ENCODE measurements around the gene SRPRB.

The SRPRB gene

GRCh38 chr3:133827136-133827535, 21.5 kb downstream of the SRPRB start:
- ATAC-seq, result no peak

DNA sequence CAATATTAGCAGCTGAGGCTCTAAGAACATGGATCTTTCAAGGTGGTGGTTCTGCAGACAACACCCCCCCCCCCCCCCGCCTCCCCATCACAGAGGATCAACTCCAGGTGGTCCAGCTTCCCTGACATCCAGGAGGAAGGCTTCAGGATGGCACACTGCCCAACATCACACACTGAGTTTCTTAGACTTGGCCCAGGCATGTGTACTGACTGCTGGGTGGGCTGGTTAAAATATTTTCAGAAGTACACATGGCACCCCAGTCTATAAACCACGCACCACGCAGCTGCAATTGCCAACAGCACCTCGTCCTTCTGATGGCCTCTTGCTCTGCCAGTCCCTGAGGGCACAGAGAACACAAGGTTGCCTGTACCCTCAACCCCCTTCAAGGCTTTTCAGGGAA, 22.1 kb downstream of the SRPRB start:
- DNase-seq (no peak), ATAC-seq (no peak)

More at GRCh38 chr3:133827136-133827535, 21.5 kb downstream of the SRPRB start:
- DNase-seq, result no peak

- no peak for ATAC-seq
- DNase-seq, result no peak
These were observed 23.1 kb downstream of the SRPRB start for GRCh38 chr3:133828576-133829309.

GRCh38 chr3:133829310-133829707, 23.7 kb downstream of the SRPRB start:
- no peak for DNase-seq

DNA sequence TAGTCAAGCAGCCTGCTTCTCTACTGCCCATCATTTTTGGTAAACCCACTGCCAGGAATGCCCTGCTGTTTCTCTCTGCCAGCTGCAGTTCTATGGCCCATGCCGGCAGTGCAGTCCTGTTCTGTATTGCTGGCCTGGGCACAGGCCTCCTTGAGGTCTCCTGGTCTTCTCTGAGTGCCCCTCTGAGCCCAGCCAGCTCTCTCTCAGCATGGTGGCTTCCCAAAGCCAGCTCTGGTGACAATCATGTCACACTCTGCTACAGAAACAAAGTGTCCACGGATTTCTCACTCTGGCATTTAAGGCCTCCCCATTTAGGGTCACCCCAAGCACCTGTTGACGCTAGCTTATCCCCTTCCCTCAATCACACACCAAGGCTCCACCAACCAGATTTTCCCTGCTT, 24.5 kb downstream of the SRPRB start:
- DNase-seq (no peak), ATAC-seq (no peak)

More at GRCh38 chr3:133829310-133829707, 23.7 kb downstream of the SRPRB start:
- ATAC-seq, result no peak

- DNase-seq (no peak), ATAC-seq (no peak)
These were observed 26.6 kb downstream of the SRPRB start for GRCh38 chr3:133831966-133832801.

DNA sequence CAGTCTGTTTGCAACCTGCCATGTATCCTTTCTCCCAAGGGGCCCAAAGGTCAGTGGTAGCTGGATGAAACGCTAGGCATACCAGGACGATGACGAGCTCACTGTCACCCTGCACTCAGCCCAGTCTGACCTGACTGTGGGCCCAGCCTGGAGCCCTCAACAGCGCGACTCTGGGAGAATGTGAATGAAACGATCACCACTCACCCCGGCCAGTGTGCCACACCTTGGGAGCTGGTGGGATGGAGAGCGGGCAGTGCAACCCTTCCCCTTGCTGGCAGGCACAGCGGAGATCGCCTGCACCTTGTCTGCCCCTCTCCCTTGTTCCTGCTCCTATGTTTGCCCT, 27.2 kb downstream of the SRPRB start:
- no peak for ATAC-seq
- DNase-seq, result no peak

DNA sequence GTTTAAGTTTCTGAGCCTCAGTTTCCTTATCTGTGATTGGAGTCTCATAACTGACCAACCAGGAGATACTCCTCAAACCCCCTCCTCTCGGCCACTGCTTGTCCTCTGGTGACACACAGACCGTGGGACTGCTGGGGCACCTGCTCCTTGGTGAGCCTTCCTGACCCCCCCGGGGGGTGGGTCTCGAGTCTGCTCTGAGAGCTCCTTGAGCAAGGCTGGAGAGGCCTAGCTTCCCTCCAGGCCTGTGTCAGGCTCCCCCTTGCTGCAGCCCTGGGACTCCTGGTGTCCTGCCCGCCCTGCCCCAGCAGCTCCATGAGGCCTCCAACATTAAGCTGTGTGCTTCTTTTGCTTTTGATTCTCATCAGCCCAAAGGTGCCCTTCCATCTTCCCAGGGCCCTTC, 27.7 kb downstream of the SRPRB start:
- DNase-seq (no peak), ATAC-seq (no peak)

DNA sequence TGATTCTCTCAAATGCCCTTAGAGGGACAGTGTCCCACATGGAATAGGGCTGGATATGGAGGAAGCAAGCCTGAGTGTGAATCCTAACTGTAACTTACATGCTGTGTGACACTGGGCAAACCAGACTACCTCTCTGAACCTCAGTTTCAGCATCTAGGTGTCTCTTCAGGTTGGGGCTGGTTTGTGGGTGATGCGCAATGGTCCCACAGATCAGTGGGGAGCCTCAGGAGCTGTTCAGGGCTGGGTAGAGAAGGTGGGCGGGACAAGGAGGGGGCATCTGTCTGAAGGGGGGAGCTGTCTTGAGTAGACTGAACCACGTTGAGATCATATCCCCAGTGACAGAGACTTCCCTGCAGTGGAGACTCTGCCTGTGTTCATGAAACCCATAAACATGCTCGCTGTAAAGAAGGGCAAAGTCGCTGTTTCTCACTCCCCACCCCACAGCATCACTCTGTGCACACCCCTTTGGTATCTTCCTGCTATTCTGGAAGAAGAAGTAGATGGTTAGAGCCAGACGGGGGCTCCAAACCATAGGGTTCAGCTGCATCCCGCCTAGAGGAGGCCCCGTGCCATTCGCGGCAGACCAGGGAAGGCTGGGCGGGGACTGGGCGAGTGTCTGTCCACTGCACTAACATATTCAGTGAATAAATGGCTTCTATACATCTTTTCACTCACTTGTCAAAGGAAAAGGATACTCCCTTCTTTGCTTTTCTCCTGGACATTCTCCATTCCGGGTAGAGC, 28.4 kb downstream of the SRPRB start:
- no peak for DNase-seq
- ATAC-seq, result no peak

DNA sequence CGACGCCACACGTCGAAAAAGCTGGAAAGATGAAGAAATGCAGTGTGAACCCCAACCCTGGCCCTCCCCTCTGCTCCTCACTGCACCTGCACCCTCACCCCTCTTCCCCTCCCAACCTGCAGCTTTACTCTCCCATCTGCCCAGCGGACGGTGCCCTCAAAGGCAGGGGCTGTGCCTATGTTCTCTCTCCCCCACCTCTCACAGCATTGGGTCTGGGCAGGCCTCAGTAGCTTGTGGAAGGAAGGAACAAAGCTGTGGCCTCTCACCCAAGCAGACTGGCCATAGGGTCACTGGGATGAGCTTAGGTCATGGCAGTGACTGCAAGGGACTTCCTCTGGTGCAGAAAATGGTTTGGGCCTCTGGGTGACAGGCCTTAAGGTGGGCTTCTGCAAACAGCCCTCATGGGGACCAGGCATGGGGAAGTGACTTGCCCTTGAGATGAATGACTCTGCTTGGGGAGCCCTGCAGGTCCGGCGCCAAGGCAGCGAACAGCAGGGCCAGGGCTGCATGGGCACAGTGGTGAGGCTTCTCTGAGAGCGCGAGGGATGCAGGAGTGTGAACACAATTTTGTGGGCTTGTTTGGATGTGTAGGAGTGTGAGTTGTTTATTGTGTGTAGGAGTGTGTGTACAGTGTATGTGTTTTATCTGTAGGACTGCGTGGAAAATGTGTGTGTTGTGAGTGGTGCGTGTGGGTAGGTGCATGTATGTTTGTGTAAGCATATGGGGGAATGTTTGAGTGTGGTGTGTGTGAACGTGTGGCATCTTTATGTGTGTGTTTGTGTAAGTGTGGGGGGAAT, 29.2 kb downstream of the SRPRB start:
- no peak for DNase-seq
- ATAC-seq, result no peak

DNA sequence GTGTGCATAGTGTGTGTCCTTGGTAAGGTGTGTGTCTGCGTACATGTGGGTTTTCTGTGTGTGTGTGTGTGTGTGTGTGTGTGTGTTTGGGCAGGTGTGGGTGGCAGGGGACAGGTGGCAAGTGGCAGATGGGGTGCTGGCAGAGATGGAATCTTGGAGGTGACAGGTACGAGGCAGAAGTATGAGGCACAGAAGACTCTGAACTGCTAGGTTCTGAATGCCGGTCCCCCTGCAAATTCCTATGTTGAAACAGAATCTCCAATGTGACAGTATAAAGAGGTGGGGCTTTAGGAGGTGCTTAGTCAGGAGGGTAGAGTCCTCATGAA, 29.8 kb downstream of the SRPRB start:
- DNase-seq, result no peak
- ATAC-seq, result no peak

DNA sequence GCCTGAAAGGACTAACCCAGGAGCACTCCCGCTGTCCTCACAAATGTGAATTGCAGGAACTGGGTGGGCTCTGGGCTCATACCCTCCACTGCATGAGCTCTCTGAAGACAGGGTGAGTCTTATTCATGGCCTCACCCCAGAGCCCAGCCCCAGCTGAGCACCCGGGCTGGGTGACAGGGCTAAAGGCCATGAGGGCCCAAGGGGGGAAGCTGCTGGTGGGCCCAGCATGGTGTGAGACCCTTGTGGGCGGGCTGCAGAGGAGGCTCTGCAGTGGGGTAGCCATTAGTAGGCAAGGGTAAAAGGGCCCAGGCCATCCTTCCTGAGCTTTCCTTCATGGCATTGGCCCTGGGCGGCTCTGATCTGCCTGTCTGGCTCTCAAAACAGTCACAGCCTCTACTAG, 30.3 kb downstream of the SRPRB start:
- ATAC-seq (no peak), DNase-seq (no peak)

GRCh38 chr3:133836497-133837158, 31.0 kb downstream of the SRPRB start:
- ATAC-seq (no peak), DNase-seq (no peak)

- no peak for DNase-seq
- no peak for ATAC-seq
These were observed 32.1 kb downstream of the SRPRB start for GRCh38 chr3:133837487-133838295.

GRCh38 chr3:133838296-133838789, 32.7 kb downstream of the SRPRB start:
- no peak for DNase-seq
- ATAC-seq, result no peak

DNA sequence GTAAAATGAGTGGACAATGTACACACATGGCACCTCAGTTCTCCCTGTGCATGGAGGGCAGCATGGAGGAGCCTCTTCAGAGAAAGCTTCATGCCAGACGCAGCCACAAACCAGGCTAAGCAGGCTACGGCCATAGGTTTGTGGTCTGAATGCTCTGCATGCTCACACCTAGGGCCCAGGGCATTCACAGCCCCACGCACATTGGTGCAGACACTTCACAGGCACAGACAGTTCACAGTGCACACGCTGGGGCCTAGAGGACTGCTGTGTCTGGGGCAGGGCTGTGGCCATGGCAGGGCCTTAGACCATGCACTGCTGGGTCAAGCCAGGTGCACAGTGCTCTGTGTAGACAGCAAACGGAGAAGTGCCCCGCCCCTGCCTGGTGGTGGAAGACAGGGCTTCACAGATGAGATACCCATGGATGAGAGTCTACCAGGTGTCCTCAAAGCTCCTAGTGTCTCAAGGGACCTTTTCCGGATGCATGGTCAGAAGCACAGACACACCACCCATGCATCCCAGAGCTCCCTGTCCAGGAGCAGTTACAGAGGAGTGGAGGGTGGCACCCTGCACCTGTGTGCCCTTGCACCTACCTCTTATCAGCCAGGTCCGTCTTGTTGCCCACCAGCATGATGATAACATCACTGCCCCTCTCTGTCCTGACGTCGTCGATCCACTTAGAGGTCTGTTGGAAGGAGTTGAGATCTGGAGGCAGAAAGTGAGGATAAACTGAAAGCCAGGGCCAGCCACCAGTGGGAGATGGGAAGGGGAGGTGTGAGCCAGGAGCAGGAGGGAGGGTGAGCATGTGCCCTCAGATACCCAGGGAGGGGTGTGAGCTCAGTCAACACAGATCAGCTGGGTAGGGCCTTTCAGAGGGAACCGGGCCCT, 33.5 kb downstream of the SRPRB start:
- no peak for ATAC-seq
- no peak for DNase-seq

- ATAC-seq, result no peak
- DNase-seq, result no peak
These were observed 34.6 kb downstream of the SRPRB start for GRCh38 chr3:133840055-133840737.

DNA sequence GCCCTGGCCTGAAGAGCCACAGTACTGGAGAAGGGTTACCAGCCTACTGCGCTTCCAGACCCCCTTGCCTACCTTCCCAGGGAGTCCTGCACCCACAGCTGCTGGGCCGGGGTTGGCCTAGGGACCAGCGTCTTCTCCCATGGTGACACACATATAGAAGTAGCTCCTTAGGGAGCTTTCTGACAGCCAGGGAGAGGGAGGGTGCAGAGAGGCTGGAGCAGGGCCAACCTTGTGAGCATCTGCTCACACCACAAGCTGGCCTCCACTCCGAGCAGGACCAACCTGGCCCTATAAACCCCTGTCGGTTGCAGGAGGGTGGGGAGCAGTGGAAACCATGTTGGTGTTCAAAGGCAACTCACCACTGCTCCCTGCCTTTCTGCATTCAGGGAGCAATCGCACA, 35.2 kb downstream of the SRPRB start:
- ATAC-seq, result no peak
- DNase-seq, result no peak

DNA sequence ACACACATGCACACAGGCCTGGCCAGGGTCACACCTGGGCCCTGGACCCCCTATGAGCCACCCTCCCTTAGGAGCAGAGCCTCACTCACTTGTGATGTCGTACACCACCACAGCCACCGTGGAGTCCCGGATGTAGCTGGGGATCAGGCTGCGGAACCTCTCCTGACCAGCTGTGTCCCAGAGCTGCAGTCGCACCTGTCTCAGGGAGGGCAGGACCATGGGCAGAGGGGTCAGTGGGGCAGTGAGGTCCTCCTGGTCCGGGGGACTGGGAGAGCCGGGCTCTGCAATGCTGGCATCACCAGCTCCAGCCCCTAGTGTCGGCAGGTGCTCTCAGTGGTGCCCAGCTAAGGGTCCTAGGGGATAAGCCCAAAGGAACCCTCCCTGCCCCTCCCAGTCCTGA, 35.6 kb downstream of the SRPRB start:
- DNase-seq, result no peak
- ATAC-seq, result no peak

Measured in stimulated activated naive CD8-positive, alpha-beta T cell treated with anti-CD3 and anti-CD28 coated beads, Interleukin-15, Interleukin-2, amounts not matched to agents 100 U/mL and 50 U/mL, for 24 hours (primary cell).